WTC11 (cell line): Measurements from ENCODE around the gene TTLL5. TPM values are rescaled to one million over a fixed set of nuclear protein-coding genes. Genes with fewer than 3 reads are reported as not detected.

Experiments used
- ATAC-seq: fragments of 200-7000 bp; cut with Tn5 transposase; 2 replicates; pipeline ENCODE4 v1.10.0; 2021; ENCODE audit warnings: mild to moderate bottlenecking, moderate library complexity
- CTCF ChIA-PET: fragments of 300-600 bp; sonication (Branson Sonifier 250); formaldehyde crosslinking; loops from one replicate; lab custom pipeline; 2021; ENCODE audit warnings: antibody characterized with exemption; lab: Charles Lee
- POLR2A ChIA-PET: fragments of 350-600 bp; sonication (Branson Sonifier 250); formaldehyde crosslinking; loops from one replicate; lab custom pipeline; 2021; ENCODE audit warnings: antibody characterized with exemption; lab: Charles Lee
- DNase-seq: peaks from one replicate; pipeline ENCODE4 v3.0.0; 2021; ENCODE audit warnings: low spot score
- H3K27ac Mint-ChIP-seq: 2 replicates; pipeline ENCODE4 v1.8.0; 2021; ENCODE audit warnings: mixed read lengths
- H3K27me3 Mint-ChIP-seq: 2 replicates; pipeline ENCODE4 v1.8.0; 2021; ENCODE audit warnings: low read depth, mild to moderate bottlenecking, moderate library complexity, mixed read lengths
- H3K36me3 Mint-ChIP-seq: 2 replicates; pipeline ENCODE4 v1.8.0; 2021; ENCODE audit warnings: mixed read lengths
- H3K4me1 Mint-ChIP-seq: 2 replicates; pipeline ENCODE4 v1.8.0; 2022; ENCODE audit warnings: mixed read lengths
- H3K4me3 Mint-ChIP-seq: 2 replicates; pipeline ENCODE4 v1.8.0; 2021; ENCODE audit warnings: mild to moderate bottlenecking, moderate library complexity, mixed read lengths
- H3K9me3 Mint-ChIP-seq: 2 replicates; pipeline ENCODE4 v1.8.0; 2021; ENCODE audit warnings: mixed read lengths
- ARID4B ChIP-seq: sonication (generic); formaldehyde crosslinking; IDR thresholded peaks from 2 replicates; pipeline ENCODE4 v1.8.0; 2023; ENCODE audit warnings: missing genetic modification reagents, mild to moderate bottlenecking, borderline replicate concordance
- ATF2 ChIP-seq: sonication (generic); formaldehyde crosslinking; IDR thresholded peaks from 2 replicates; pipeline ENCODE4 v1.8.1; 2022; ENCODE audit warnings: low read depth, missing genetic modification reagents, borderline replicate concordance
- CREM ChIP-seq: sonication (generic); formaldehyde crosslinking; IDR thresholded peaks from 2 replicates; pipeline ENCODE4 v1.8.1; 2022; ENCODE audit warnings: mild to moderate bottlenecking, missing genetic modification reagents, moderate library complexity
- E2F5 ChIP-seq: sonication (generic); formaldehyde crosslinking; IDR thresholded peaks from 2 replicates; pipeline ENCODE4 v1.8.1; 2022; ENCODE audit warnings: mild to moderate bottlenecking, moderate library complexity, missing genetic modification reagents
- GRHL2 ChIP-seq: fragments of 250-450 bp; sonication (Bioruptor Pico); IDR thresholded peaks from 2 replicates; pipeline ENCODE4 v1.8.0; 2022; ENCODE audit warnings: mild to moderate bottlenecking, moderate library complexity; ENCODE audit not compliant: insufficient replicate concordance, severe bottlenecking
- OVOL2 ChIP-seq: fragments of 250-450 bp; sonication (Bioruptor Pico); IDR thresholded peaks from 2 replicates; pipeline ENCODE4 v1.9.0; 2021; ENCODE audit warnings: mild to moderate bottlenecking, borderline replicate concordance
- USF2 ChIP-seq: sonication (generic); formaldehyde crosslinking; IDR thresholded peaks from 2 replicates; pipeline ENCODE4 v1.8.1; 2023; ENCODE audit warnings: mild to moderate bottlenecking, missing genetic modification reagents, moderate library complexity
- ZMAT4 ChIP-seq: fragments of 250-450 bp; sonication (Bioruptor Pico); IDR thresholded peaks from 2 replicates; pipeline ENCODE4 v1.9.0; 2021; ENCODE audit warnings: mild to moderate bottlenecking
- ZNF219 ChIP-seq: sonication (generic); formaldehyde crosslinking; IDR thresholded peaks from 2 replicates; pipeline ENCODE4 v1.8.0; 2023; ENCODE audit warnings: missing genetic modification reagents, mild to moderate bottlenecking, borderline replicate concordance
- ZNF317 ChIP-seq: sonication (generic); formaldehyde crosslinking; IDR thresholded peaks from 2 replicates; pipeline ENCODE4 v1.8.1; 2023; ENCODE audit warnings: low read depth, mild to moderate bottlenecking, moderate library complexity, missing genetic modification reagents, borderline replicate concordance
- ZNF396 ChIP-seq: fragments of 250-450 bp; sonication (Bioruptor Pico); IDR thresholded peaks from 2 replicates; pipeline ENCODE4 v1.8.0; 2021; ENCODE audit warnings: mild to moderate bottlenecking, moderate library complexity, borderline replicate concordance
- ZNF416 ChIP-seq: fragments of 250-450 bp; sonication (Bioruptor Pico); IDR thresholded peaks from 2 replicates; pipeline ENCODE4 v1.9.0; 2021; ENCODE audit warnings: mild to moderate bottlenecking, inconsistent platforms
- total RNA-seq: library from RNA; stranded (reverse); gene quantifications from 3 replicates; pipeline ENCODE4 v1.2.3, GENCODE V29; 2021
- TF ChIP-seq, protein P1 (sequence below): fragments of 200-600 bp; IDR thresholded peaks from 2 replicates; pipeline ENCODE4 v1.8.0; 2022; ENCODE audit warnings: antibody characterized with exemption

Gene TTLL5
- total RNA-seq, 1 experiment from 2014 or later = 39.6 TPM

- DNase-seq = peak; percentile 64
- CTCF ChIA-PET = interaction anchor here (0.6 to 2.4 kb wide), 25 partner anchors 9 to 185 kb away, joined by 3 to 28 read pairs (median 4); partner anchors contain the start of genes ERG28, IFT43, TGFB3 and TTLL5
Measured at GRCh38 chr14:75800792-75801191, 139.7 kb downstream of the TTLL5 start.

More at GRCh38 chr14:75800792-75801191, 139.7 kb downstream of the TTLL5 start:
- TF ChIP-seq OVOL2 (CRISPR knock-in tag) (no peak), ARID4B (CRISPR knock-in tag) (no peak), ZNF317 (CRISPR knock-in tag) (no peak), USF2 (CRISPR knock-in tag) (peak; percentile 21; the same call in 1 of the 2 replicates), ZMAT4 (no peak), E2F5 (CRISPR knock-in tag) (no peak), ZNF416 (no peak), ATF2 (CRISPR knock-in tag) (no peak), GRHL2 (no peak), ZNF396 (no peak), ZNF219 (CRISPR knock-in tag) (no peak), CREM (CRISPR knock-in tag) (no peak)
- TF ChIP-seq, protein P1, sequence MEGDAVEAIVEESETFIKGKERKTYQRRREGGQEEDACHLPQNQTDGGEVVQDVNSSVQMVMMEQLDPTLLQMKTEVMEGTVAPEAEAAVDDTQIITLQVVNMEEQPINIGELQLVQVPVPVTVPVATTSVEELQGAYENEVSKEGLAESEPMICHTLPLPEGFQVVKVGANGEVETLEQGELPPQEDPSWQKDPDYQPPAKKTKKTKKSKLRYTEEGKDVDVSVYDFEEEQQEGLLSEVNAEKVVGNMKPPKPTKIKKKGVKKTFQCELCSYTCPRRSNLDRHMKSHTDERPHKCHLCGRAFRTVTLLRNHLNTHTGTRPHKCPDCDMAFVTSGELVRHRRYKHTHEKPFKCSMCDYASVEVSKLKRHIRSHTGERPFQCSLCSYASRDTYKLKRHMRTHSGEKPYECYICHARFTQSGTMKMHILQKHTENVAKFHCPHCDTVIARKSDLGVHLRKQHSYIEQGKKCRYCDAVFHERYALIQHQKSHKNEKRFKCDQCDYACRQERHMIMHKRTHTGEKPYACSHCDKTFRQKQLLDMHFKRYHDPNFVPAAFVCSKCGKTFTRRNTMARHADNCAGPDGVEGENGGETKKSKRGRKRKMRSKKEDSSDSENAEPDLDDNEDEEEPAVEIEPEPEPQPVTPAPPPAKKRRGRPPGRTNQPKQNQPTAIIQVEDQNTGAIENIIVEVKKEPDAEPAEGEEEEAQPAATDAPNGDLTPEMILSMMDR = 0 out of 2 replicates have a peak, but pooled peaks have one; percentile 21
- Mint-ChIP-seq H3K9me3 (peaks cover 9% of the 10 kb centered on the region), H3K4me1 (peaks cover 12% of the 10 kb centered on the region), H3K27me3 (no peaks in the 10 kb centered on the region), H3K36me3 (peaks cover 12% of the 10 kb centered on the region), H3K27ac (no peak overlapping the region), H3K4me3 (no peak overlapping the region)
- POLR2A ChIA-PET = interaction anchor here (0.5 kb wide), 1 partner anchor 18 kb away, joined by 3 read pairs; no protein-coding TSS in a partner anchor
- ATAC-seq = peak; percentile 95
